NCI-H2227 (cell line): ENCODE results near the gene ADAMTS4.
"Not testable (repeated sequence)": the region's sequence is repeated elsewhere in the genome, so short reads cannot be mapped to it uniquely, and the experiment has no call there.

Experiments used
- DNase-seq: peaks from one replicate; lab custom pipeline; 2025; ENCODE audit not compliant: unreplicated experiment; lab: John Stamatoyannopoulos, UW

ADAMTS4 gene, protein sequence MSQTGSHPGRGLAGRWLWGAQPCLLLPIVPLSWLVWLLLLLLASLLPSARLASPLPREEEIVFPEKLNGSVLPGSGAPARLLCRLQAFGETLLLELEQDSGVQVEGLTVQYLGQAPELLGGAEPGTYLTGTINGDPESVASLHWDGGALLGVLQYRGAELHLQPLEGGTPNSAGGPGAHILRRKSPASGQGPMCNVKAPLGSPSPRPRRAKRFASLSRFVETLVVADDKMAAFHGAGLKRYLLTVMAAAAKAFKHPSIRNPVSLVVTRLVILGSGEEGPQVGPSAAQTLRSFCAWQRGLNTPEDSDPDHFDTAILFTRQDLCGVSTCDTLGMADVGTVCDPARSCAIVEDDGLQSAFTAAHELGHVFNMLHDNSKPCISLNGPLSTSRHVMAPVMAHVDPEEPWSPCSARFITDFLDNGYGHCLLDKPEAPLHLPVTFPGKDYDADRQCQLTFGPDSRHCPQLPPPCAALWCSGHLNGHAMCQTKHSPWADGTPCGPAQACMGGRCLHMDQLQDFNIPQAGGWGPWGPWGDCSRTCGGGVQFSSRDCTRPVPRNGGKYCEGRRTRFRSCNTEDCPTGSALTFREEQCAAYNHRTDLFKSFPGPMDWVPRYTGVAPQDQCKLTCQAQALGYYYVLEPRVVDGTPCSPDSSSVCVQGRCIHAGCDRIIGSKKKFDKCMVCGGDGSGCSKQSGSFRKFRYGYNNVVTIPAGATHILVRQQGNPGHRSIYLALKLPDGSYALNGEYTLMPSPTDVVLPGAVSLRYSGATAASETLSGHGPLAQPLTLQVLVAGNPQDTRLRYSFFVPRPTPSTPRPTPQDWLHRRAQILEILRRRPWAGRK

DNA sequence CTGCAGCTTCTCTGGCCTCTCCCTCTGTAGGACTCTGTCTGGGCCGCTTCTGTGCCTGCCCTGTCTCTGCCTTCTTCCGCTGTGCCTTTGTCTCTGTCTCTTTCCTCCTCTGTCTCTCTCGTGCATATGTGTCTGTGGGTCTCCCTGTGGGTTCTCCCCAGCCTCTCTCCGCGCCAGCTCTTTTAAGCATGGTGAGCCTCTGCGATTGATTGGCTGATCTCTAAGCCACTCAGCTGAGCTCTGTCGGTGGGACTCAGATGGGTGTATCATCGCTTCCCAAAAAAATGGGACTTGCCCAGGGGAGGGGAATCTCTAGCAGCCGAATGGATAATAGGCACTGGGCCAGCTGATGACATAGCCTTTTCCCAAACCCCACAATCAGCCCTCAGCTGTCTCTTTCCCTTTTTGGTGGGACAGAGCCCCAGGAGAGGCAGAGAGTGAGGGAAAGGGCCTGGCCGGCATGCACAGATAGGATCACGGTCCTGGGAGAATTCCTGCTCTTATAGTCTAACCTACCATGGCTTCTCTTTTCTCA lies at the start of gene ADAMTS4:
Gene ADAMTS4, minus strand, starts transcription at position 158 of the 535 bp plus-strand sequence. CDS start 427 bp downstream, outside the sequence.
- DNase-seq, result no peak

DNA sequence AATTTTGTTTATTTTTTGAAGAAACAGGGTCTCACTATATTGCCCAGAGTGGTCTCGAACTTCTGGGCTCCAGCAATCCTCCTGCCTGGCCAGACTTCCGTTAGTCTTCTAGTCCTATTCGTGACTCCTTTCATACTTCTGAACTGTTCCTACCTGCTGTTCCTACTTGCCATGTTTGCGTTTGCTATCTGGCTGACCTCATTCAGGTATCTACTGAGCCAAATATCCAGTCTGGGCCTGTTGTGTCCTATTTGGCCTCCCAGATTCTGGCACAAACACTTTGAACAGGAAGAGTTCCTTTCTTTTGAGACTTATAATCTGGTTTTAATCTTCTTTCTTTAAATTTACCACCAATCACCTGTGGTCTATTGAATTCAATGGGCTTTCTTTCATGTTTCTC lies 46.0 kb upstream of the ADAMTS4 start:
- DNase-seq, result no peak

DNA sequence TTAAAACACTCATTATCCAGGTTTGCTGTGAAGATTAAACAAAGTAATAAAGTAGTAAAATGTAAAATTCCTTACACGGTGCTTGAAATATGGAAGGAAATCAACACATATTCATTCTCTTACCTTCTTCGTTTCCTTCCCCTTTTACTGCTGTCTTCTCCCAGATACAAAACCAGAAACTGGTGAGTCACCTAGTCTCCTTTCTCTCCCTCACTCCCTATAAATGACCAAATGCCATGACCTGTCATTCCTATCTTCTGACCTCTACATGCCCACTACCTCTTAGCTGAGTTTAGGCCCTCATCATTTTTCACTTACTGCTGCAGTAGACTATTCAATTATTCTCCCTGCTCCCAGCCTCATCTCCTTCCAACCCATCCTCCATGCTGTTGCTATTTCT lies 43.5 kb upstream of the ADAMTS4 start:
- no peak for DNase-seq

DNA sequence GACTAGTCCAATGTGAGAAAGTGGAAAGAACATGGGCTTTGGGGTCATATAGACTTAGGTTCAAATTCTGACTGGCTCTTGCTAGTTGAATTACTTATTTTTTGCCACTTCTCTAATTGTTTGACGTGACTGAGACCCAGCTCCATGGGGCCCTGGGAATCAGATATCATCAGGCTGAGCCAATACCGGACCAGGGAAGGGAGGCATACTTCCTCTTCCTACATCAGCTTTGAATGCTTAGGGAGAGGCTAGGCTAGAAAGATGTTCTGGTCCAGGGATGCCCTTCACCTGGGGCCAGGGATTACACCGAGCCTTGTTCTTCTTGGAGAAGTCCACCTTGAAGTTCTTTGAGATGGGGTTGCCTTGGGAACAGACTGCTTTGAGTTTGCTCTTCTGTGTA lies 42.8 kb upstream of the ADAMTS4 start:
- no peak for DNase-seq

DNA sequence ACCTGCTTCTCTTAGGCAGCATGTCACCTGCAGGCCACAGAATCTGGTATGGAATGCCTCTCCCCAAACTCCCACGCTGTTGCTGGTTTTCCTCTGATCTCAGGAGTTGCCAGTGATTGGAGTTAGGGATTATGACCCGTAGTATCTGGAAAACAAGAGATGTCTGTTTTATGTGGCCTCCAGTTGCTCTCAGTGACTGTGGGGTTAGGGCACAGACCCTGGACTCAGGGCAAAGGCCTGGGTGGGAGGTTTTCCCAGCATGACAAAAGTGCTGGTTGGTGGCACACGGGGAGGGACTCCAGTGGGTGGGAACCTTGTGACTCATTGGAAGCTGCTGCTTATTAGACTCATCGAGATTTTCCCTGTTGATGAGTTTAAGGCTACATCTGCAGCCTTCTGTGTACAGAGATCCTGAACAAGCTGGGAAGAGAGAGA lies 39.2 kb upstream of the ADAMTS4 start, which contains the start of gene NR1I3:
Gene NR1I3, minus strand, starts transcription at position 165 of the 435 bp plus-strand sequence. CDS start 1,638 bp downstream, outside the sequence.
- no peak for DNase-seq

DNA sequence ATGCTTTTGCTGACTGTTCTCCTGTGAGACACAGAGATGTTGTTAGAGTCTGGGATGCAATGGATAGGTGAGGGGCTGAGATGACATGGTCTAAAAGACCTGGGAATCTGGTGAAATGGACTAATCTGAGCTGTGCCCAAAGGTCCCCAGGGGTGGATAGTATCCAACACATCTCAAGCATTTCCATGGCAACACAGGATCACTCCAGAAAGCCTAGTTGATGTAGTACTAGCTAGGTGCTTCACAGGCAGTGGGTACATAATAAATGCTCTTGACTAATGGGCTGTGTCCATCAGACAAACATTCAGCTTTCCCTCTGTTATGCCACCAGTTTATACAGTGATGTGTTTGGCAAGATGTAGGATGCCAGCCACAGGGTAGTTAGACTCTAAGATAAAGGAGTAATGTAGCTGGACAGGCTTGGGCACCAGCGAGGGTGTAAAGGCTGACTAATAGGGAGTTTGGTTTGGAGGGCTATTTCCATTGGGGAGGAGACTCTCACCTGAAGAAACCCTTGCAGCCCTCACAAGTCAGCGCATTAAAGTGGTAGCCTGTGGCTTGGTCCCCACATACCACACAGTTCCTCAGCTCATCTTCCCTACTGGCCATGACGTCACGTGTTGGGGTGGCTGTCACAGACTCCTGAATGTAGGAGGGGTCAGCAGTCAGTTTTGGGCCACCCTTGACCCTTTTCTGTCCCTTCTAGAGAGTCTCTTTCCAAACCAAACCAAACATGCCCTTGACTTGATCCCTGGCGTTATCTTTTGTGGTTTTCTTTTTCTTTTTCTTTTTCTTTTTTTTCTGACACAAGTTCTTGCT lies 37.3 kb upstream of the ADAMTS4 start:
- DNase-seq, result no peak

DNA sequence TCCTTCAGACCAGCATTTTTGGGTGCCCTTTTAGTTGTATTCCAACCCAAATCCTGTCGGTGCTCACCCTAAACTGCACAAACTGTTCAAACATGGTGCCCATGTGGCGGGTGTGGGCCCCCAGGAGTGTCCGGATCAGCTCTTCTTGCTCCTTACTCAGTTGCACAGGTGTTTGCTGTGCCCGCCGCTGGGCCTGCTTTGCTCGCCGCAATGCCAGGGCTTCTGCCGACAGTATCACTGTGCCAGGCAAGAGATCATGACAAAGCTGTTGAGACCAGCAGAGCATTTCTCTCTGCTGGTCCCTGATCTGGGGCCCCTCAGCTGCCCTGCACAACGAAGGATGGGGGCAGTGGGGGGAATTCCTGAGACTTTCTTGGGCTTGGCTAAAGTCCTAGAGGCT lies 34.2 kb upstream of the ADAMTS4 start:
- DNase-seq, result no peak

DNA sequence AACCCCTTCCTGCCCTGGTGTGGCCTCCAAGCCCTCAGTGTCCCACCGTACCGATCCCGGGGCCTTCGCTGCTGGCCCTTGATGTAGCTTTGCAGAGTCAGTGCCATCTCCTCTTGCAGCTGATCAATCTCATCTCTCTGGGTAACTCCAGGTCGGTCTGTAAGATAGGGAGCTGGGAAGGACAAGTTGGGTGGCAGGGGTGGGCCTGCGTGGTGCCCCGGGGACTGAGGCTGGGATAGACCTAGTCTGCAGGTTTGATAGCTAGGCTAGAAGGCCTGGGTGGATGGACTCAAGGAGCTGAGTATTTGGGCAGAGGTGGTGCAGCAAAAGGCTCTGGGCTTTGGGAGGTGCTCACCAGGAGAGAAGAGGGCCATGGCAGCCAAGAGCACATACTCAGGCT lies 31.9 kb upstream of the ADAMTS4 start:
- DNase-seq, result no peak

DNA sequence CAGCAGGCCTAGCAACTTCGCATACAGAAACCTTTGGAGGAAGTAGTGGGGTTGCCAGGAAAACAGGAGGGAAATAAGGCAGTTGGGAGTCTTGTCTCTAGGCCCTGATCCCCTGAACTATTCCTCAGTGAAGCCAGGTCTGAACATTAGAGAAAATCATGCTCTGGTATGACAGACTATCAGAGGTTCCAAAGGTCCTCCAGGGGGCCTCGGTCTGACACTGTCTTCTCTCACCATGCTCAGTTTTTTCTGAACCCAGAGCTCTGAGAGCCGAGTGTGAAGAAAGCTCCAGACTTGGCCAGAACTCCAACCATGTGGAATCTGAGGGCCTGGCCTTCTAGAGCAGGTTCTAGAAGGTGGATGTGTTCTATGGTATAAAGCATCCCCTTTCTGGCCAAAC lies 31.0 kb upstream of the ADAMTS4 start:
- no peak for DNase-seq

DNA sequence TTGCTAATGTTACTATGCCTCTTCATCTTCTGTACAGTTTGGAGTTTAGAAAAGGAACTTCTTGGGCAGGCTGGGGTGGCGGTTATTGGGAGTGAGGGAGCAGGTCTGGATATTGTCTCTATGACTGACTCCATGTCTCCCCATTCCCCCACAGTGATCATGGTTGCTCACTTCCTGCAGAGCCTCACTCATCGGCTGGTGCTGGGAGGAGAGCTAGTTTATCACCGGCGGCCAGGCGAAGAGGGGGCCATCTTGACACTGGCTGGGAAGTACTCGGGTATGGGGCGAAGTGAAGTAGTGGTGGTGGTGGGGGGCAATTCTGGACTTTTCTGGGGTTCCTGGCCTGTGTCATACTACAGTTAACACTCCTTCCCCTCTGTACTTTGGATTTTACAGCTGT lies 29.2 kb upstream of the ADAMTS4 start:
- DNase-seq, result no peak

DNA sequence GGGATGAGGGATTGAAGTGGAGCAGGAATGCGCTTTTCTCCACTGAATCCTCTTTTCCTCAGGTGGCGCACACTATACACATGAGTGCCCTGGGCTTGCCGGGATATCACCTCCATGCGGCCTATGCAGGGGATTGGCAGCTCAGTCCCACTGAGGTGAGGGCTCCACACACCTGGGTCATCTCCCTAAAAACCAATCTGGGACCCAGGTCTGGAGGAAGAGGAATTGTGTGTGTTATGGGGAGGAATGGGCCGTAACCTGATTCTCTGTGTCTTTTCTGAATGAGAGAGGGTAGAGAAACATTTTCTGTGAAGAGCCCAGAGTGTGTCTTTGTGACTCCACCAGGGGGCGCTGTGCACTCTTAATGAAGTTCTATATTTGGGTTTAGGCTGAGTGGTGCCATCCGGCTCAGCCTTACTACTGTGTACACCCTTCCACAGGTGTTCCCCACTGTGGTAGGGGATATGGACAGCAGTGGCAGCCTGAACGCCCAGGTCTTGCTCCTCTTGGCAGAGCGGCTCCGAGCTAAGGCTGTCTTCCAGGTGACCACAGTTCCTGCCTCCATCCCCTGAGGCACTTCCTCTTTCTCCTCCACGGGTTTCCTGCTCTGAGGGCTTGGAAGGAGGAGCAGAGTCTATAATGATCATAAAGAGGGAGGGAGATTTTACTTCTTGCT lies 28.5 kb upstream of the ADAMTS4 start:
- DNase-seq, result peak; percentile 77

DNA sequence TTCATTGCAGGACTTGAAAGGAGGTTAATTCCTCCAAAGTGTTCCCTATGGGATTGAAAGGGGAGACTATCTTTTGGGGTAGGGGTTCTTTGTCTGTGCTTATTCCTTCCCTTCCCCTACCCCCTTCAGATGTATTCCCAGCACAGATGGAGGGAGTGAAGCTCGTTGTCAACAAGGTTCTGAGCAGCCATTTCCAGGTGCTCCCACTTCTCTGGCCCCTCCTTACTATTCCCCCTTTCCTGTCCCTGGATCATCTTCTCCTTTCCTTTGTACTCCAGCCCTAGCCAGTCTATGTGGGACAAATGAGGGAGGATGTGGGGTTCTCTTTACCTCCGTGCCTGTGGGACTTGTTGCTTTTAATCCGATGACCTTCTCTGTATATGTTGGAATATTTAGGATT lies 27.9 kb upstream of the ADAMTS4 start:
- no peak for DNase-seq

DNA sequence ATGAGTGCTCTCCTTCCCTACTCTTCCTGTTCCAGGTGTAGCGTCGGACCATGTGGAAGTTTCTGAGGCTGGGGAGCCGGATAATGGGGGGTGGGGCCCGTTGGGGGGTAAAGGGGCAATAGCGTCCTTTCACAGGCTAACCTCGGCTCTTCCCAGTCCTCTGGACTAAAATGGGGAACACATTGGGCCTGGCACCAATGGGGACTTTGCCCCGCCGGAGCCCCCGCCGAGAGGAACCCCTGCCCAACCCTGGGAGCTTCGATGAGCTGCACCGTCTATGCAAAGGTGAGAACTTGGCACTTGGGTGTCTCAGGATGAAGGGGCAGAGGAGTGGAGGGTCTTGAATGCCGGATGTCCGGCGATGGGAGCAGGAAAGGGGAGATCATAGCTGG lies 27.5 kb upstream of the ADAMTS4 start:
- DNase-seq, result no peak

DNA sequence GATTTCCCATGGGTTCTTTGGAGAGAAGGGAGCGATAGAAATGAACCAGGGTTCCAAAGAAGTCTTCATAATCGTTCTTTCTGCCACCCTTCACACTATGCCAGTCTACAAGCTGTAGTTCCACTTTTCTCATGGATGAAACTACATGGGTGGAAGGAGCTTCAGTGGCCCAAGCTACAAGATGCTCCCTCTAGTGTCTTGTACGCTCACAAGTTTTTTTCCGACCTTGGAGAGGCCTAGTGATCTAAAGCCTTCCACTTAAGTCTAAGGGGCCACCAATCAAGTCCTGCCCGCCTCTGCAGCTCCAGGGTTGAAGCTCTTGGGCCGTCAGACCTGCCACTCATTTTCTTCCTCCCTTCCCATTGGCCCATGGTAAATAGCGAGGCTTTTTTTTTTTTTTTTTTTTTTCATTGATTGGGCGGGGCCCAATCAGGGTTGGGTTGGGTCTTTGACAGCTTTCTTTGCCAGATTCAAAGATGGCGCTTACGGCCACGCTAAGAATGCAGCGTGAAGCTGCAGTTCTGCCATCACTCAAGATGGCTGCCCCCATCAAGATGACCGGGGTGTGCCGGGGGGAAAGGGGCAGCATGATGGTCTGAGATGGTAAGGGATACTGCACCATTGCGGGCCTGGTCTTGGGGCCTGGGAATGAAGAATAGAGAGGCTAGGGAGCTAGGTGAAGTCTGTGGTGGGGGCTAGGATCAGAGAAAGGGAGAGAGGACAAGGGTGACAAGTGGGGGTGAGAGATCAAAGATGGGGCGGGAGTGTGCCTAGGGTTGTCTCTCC lies 26.9 kb upstream of the ADAMTS4 start, which contains the start of gene TOMM40L:
Gene TOMM40L, plus strand, starts transcription at position 527 of the 786 bp plus-strand sequence. CDS start 430 bp downstream, outside the sequence.
- DNase-seq, result peak; percentile 99

DNA sequence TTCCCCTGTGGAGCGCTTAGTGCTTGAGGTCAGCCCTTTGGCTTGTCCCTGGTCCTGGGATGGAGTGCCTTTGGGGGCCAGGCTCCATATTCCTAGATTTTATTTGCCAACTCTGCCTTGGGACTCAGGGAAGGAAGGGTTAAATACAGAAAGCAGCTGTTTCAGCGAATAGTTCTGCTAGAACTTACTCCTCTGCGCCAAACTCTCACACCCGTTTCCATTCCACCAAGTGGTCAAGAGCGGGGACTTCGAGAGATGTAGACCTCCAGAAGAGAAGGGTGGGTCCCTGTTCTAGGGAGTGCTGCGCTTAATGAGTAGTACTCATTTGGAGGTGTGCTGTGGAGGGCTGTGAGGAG lies 26.3 kb upstream of the ADAMTS4 start:
- DNase-seq, result no peak

DNA sequence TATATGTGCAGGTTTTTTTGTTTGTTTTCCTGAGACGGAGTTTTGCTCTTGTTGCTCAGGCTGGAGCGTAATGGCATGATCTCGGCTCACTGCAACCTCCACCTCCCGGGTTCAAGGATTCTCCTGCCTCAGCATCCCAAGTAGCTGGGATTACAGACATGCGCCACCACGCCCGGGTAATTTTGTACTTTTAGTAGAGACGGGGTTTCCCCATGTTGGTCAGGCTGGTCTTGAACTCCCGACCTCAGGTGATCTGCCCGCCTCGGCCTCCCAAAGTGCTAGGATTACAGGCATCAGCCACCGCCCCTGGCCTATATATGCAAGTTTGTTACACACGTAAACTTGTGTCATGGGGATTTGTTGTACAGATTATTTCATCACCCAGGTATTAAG lies 25.8 kb upstream of the ADAMTS4 start:
- DNase-seq, result not testable (repeated sequence)

DNA sequence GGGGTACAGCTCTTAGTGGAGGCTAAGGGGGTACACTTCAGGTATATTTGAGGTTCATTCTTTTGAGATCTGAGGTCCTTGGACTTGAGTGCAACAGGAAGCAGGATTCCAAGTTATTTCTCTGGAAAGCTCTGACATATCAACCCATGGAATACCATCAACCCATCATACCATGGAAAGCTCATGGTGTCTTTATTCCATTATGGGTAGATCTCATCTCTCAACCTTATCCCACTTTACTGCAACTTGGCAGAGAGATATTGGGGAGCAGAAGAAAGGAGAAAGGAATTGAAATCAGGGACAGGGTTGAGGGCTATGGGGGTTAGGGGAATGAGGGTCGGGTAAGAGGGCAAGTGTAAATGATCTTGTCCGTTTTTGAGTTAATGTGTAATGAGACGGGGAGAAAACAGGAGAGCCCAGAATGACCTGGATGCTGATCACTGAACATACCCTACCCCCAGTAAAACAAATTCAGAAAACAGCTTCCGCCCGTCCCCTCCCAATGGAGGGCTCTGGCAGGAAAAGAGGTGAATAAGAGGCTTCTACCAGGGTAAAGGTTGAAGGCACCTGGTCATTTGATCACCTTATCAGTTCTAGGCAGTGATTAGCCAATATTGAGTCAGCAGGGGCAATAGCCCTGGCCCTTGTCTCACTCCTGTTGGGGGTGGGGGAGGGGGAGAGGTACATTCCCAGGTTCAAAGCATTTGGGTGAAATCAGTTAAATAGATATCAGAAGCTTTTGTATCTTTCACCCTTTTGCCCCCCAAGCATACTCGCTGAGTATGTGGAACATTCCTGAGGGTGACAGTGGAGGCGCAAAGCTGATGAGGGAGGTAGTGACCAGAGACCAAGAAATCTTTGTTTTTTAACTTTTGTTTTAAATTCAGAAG lies 25.2 kb upstream of the ADAMTS4 start:
- no peak for DNase-seq

DNA sequence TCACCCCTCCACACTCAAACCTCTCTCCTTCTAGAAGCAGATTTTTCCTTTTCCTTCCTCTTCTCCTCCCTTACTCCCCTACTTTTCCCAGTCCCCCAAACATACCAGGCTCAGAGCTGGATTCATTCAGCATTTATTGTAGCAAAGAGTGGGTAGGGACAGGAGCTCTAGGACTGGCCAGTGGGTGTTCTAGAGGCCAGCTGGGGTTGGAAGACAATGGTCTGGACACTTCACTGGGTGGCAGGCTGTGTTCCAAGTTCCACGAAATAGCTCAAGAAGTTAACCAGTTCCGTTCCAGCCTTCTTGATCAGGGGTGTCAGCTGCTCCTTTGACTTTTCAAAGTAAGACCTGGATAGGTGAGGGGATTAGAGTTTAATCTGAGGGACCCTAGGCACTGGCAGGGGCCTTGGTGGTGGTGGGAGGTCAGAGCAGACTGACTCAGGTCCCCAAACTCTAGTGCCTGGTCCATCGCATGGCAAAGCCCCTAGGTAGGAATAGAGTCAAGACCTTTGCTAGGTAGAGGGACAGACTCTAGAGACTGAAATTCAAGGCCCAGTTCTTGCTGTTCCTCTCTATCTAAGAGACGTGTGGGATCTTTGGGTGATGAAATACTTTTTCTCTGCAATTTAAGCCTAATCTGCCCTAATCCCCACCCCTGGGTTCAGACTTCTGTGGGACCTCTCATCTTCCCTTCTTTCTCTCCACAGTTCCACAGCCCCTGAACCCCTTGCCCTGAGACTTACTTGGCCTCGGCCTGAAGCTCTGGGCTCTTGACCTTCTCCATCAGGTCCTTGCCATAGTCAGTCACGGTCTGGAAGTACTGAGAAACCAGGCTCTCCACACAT lies 23.5 kb upstream of the ADAMTS4 start:
- no peak for DNase-seq
